Measurements from ENCODE around the gene RALGPS1. TPM values are rescaled to one million over a fixed set of nuclear protein-coding genes. Genes with fewer than 3 reads are reported as not detected.

The RALGPS1 gene
- total and polyA plus RNA-seq, 4 experiments from 2014 or later = 0.84 to 10.3 (median 5.8) TPM

DNA sequence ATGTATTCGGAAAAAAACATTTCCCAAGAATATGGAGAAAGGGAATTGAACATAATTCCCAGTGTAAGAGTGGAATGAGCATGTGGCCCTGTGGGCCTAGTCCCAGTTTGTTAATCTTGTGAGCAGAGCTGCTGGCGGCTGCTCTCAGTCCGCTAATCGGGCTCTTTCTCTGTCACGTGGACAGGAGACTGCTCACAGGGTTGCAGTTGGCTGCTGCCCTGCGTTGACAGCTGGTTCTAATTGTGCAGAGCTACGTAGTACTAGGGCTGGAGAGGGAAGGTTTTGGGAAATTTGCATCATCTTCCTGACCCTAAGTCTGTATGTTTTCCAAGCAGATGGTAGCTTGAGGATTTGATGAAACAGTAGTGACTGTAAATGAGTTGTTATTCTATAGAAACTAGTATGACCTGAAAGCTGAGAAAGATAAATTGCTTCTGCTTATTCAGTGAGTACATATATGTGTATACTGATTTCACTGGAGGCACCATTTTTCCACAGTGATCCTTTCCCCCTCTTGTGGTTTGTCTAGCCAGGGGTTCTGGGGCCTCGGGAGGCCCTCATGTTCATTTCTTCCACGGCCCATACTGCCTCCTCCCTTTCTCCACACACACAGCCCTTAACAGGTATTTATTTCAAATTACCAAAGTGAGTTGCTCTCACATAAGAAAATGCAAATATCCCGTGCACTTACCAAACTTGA, 107.2 kb downstream of the RALGPS1 start:
- Mint-ChIP-seq H3K4me3 (no peak overlapping the region), H3K36me3 (peaks cover 2 to 3% of the 10 kb centered on the region in 2 donors), H3K27me3 (peaks cover 0 to 1% of the 10 kb centered on the region in 2 donors), H3K27ac (no peak overlapping the region), H3K4me1 (peaks cover 0 to 6% (median under 1%) of the 10 kb centered on the region in 4 donors), H3K9me3 (no peaks in the 10 kb centered on the region)
- no peak overlapping the region for H3K27ac ChIP-seq (ENCODE audit: low read depth, low read length)
- no peak overlapping the region for H3K4me3 ChIP-seq (ENCODE audit: low read length in 2 of 2)
- ChIA-PET POLR2A (ENCODE audit: partially characterized antibody) (no interaction called here), CTCF (ENCODE audit: partially characterized antibody) (no interaction called here)
- no peaks in the 10 kb centered on the region for H3K36me3 ChIP-seq (ENCODE audit: insufficient read depth, low read length)
- H3K27me3 ChIP-seq (ENCODE audit: insufficient read depth, low read length) = no peaks in the 10 kb centered on the region
- no peaks in the 10 kb centered on the region for H3K4me1 ChIP-seq (ENCODE audit: insufficient read depth, low read length)
- no peak for DNase-seq
- intact Hi-C loops (cut with micrococcal nuclease) = no loop called here
- no peaks in the 10 kb centered on the region for H3K9me3 ChIP-seq (ENCODE audit: control insufficient read depth in 1 of 2, low read length in 2 of 2)

DNA sequence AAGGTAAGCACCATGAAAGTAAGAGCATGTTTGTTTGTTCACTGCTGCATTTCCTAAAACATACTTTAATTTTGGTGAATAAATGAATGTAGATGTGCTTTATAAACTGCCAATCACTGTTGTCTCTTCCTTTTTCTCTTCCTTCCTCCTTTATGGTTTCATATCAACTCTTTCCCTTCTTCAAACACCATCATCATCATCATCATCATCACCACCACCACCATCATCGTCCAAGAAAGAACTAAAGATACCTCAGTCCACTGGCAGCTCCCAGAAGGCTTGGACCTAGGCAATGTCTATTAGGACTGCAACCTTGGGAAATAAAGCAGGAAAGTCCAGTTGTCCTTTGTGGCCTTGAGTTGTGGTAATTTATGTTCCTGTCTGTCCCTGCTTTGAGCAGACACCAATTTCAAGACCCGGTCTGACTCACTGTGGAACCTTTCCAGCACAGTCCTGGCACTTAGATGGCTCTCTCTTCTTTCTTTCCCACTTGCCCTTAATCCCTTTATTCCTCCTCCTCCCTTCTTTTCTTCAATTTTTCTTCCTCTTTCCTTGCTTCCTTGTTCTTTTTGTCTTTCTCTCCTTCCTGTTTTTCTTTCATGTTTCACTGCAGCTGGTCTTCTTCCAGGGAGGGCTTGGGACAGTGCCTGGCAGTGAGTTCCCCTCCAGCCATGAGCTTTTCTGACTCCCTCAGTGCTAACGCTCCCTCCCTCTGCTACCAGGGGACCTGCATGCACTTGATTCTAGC, 108.5 kb downstream of the RALGPS1 start:
- intact Hi-C loops (cut with micrococcal nuclease) = no loop called here
- no peaks in the 10 kb centered on the region for H3K9me3 Mint-ChIP-seq
- peaks cover 2 to 3% of the 10 kb centered on the region in 2 donors for H3K36me3 Mint-ChIP-seq
- Histone ChIP-seq H3K4me3 (ENCODE audit: low read length in 2 of 2) (no peak overlapping the region), H3K27me3 (ENCODE audit: insufficient read depth, low read length) (no peaks in the 10 kb centered on the region), H3K4me1 (ENCODE audit: insufficient read depth, low read length) (no peaks in the 10 kb centered on the region), H3K9me3 (ENCODE audit: control insufficient read depth in 1 of 2, low read length in 2 of 2) (no peaks in the 10 kb centered on the region), H3K27ac (ENCODE audit: low read depth, low read length) (no peak overlapping the region), H3K36me3 (ENCODE audit: insufficient read depth, low read length) (no peaks in the 10 kb centered on the region)
- H3K4me3 Mint-ChIP-seq = no peak overlapping the region
- ChIA-PET CTCF (ENCODE audit: partially characterized antibody) (interaction anchor here (1.2 kb wide), 1 partner anchor 11 kb away, joined by 3 read pairs; no protein-coding TSS in a partner anchor), POLR2A (ENCODE audit: partially characterized antibody) (no interaction called here)
- H3K4me1 Mint-ChIP-seq = peaks cover 0 to 6% (median 2%) of the 10 kb centered on the region in 4 donors
- H3K27ac Mint-ChIP-seq = peak overlapping the region in 2 of 7 donors; percentile 43 to 63
- no peak for DNase-seq
- H3K27me3 Mint-ChIP-seq = peaks cover 0 to 1% of the 10 kb centered on the region in 2 donors

DNA sequence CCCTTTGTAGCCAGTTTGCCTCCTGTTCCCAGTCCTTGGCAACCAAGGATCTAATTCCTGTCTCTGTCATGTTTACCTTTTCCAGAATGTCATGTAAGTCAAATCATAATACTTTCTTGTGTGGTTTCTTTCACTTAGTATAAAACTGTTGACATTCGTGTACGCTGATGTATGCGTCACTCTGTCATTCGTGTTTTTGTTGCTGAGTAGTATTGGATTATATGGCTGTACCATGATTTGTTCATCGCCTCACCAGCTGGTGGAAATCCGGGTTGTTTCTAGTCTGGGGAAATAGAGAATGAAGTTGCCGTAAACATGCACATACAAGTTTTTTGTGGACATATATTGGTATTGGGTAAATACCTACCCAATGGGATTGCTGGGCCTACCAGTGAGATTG, 110.5 kb downstream of the RALGPS1 start:
- no peak for DNase-seq
- Histone ChIP-seq H3K36me3 (ENCODE audit: insufficient read depth, low read length) (no peaks in the 10 kb centered on the region), H3K27ac (ENCODE audit: low read depth, low read length) (no peak overlapping the region), H3K27me3 (ENCODE audit: insufficient read depth, low read length) (no peaks in the 10 kb centered on the region), H3K4me1 (ENCODE audit: insufficient read depth, low read length) (no peaks in the 10 kb centered on the region), H3K4me3 (ENCODE audit: low read length in 2 of 2) (no peak overlapping the region), H3K9me3 (ENCODE audit: control insufficient read depth in 1 of 2, low read length in 2 of 2) (no peaks in the 10 kb centered on the region)
- intact Hi-C loops (cut with micrococcal nuclease) = no loop called here
- Mint-ChIP-seq H3K27ac (no peak overlapping the region), H3K4me3 (no peak overlapping the region), H3K36me3 (peaks cover 2 to 6% of the 10 kb centered on the region in 2 donors), H3K9me3 (no peaks in the 10 kb centered on the region), H3K4me1 (peaks cover 0 to 6% (median 2%) of the 10 kb centered on the region in 4 donors), H3K27me3 (peaks cover 0 to 1% of the 10 kb centered on the region in 2 donors)
- ChIA-PET POLR2A (ENCODE audit: partially characterized antibody) (no interaction called here), CTCF (ENCODE audit: partially characterized antibody) (no interaction called here)

DNA sequence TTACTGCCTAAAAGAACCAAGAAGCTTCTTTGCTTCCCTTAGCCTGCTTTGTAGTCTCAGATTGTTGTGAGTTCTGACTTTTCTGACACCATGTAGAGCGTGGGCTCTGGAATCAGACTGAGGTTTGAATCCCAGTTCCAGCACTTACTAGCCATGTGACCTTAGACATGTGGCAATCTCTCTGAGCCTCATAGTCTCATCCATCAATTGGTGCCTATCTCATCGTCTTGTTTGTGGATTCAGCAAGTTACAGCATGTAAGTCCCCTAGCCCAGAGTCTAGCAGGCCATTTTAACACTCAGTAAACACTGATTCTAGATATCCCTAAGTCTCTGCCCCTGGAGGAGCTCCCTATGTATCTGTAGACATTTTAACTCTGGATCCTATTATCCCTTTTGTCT, 113.1 kb downstream of the RALGPS1 start:
- H3K4me3 ChIP-seq (ENCODE audit: low read length in 2 of 2) = no peak overlapping the region
- H3K27me3 ChIP-seq (ENCODE audit: insufficient read depth, low read length) = no peaks in the 10 kb centered on the region
- DNase-seq = no peak
- H3K36me3 Mint-ChIP-seq = peaks cover 2 to 6% of the 10 kb centered on the region in 2 donors
- no peak overlapping the region for H3K4me3 Mint-ChIP-seq
- H3K4me1 Mint-ChIP-seq = peaks cover 0 to 2% (median 0%) of the 10 kb centered on the region in 4 donors
- H3K9me3 ChIP-seq (ENCODE audit: control insufficient read depth in 1 of 2, low read length in 2 of 2) = no peaks in the 10 kb centered on the region
- H3K27ac Mint-ChIP-seq = no peak overlapping the region
- no peak overlapping the region for H3K27ac ChIP-seq (ENCODE audit: low read depth, low read length)
- H3K27me3 Mint-ChIP-seq = peaks cover 0 to 1% of the 10 kb centered on the region in 2 donors
- ChIA-PET CTCF (ENCODE audit: partially characterized antibody) (no interaction called here), POLR2A (ENCODE audit: partially characterized antibody) (interaction anchor here (0.7 kb wide), 1 partner anchor 41 kb away, joined by 3 read pairs; no protein-coding TSS in a partner anchor)
- H3K4me1 ChIP-seq (ENCODE audit: insufficient read depth, low read length) = no peaks in the 10 kb centered on the region
- H3K36me3 ChIP-seq (ENCODE audit: insufficient read depth, low read length) = no peaks in the 10 kb centered on the region
- H3K9me3 Mint-ChIP-seq = peaks cover 0 to 2% (median 0%) of the 10 kb centered on the region in 8 donors
- intact Hi-C loops (cut with micrococcal nuclease) = no loop called here

DNA sequence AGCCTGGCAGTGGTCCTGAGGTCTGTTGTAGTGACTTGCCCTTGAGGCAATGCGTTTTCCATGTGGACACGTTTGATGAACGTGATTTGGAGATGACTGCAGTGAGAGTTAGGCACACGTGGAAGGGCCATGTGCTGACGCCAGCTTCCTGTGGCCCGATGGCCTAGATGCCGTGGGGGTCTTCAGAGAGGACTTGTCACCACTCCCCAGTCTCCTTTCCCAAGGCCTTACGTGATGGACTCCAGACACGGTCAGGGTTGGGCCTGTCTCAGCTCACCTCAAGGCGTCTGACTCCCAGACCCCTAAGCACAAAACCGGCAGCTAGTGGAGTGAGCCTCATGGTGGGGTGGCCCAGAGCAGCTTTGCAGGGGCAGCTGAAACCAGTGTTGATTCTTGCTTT, 115.0 kb downstream of the RALGPS1 start:
- Mint-ChIP-seq H3K36me3 (peaks cover 0 to 4% of the 10 kb centered on the region in 2 donors), H3K27ac (no peak overlapping the region), H3K4me3 (no peak overlapping the region), H3K9me3 (peaks cover 0 to 2% (median 0%) of the 10 kb centered on the region in 8 donors), H3K4me1 (peaks cover 0 to 2% (median 0%) of the 10 kb centered on the region in 4 donors), H3K27me3 (no peaks in the 10 kb centered on the region)
- Histone ChIP-seq H3K36me3 (ENCODE audit: insufficient read depth, low read length) (no peaks in the 10 kb centered on the region), H3K9me3 (ENCODE audit: control insufficient read depth in 1 of 2, low read length in 2 of 2) (no peaks in the 10 kb centered on the region), H3K27ac (ENCODE audit: low read depth, low read length) (no peak overlapping the region), H3K4me1 (ENCODE audit: insufficient read depth, low read length) (no peaks in the 10 kb centered on the region), H3K27me3 (ENCODE audit: insufficient read depth, low read length) (no peaks in the 10 kb centered on the region), H3K4me3 (ENCODE audit: low read length in 2 of 2) (no peak overlapping the region)
- ChIA-PET CTCF (ENCODE audit: partially characterized antibody) (no interaction called here), POLR2A (ENCODE audit: partially characterized antibody) (no interaction called here)
- no peak for DNase-seq
- intact Hi-C loops (cut with micrococcal nuclease) = no loop called here

DNA sequence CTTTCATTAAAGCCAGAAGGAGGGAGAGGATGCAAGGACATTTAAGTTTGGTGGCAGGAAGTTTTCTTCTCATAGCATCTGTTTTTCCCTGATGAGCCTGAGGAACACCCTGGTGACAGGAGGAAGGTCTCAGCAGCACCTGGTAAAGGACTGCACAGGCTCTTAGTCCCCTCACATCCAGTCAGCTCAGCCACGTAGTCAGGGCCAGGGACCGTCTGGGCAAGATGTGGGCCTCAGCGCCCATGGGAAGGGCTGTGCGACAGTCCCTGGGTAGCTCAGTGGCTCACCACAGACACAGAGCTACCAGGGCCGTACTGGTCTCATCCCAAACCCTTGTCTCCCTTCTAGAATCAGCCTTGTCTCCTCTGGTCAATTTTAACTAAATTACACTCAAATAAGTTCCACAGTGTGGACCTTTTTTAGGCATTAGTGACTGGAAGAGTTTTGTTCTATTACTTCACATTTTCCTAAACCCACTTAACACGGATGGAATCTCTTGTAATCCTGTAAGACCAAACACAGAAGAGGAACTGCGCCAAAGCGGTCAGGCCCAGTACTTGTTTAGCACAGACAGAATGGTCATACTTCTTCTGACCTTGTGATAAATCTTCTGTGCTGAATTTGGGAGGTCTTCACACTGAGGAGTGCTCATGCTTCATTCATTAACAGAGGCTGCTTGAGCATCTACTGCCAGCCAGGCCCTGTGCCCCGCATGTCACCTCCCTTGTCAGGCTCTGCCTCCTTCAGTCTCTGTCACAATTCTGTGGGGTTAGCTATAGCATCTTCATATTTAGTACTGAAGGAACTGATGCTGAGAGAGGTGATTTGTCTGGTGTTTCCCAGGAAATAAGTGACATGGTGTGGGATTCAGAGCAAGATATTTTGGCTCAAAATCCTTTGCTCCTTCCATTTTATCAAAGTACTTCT, 116.5 kb downstream of the RALGPS1 start:
- Mint-ChIP-seq H3K9me3 (peaks cover 0 to 2% (median 0%) of the 10 kb centered on the region in 8 donors), H3K4me3 (no peak overlapping the region), H3K27me3 (no peaks in the 10 kb centered on the region), H3K36me3 (peaks cover 0 to 9% of the 10 kb centered on the region in 2 donors), H3K27ac (no peak overlapping the region), H3K4me1 (peaks cover 0 to 2% (median 0%) of the 10 kb centered on the region in 4 donors)
- Histone ChIP-seq H3K27ac (ENCODE audit: low read depth, low read length) (no peak overlapping the region), H3K4me1 (ENCODE audit: insufficient read depth, low read length) (no peaks in the 10 kb centered on the region), H3K36me3 (ENCODE audit: insufficient read depth, low read length) (no peaks in the 10 kb centered on the region), H3K27me3 (ENCODE audit: insufficient read depth, low read length) (no peaks in the 10 kb centered on the region), H3K4me3 (ENCODE audit: low read length in 2 of 2) (no peak overlapping the region), H3K9me3 (ENCODE audit: control insufficient read depth in 1 of 2, low read length in 2 of 2) (no peaks in the 10 kb centered on the region)
- intact Hi-C loops (cut with micrococcal nuclease) = no loop called here
- POLR2A ChIA-PET (ENCODE audit: partially characterized antibody) = no interaction called here
- CTCF ChIA-PET (ENCODE audit: partially characterized antibody) = no interaction called here
- no peak for DNase-seq

DNA sequence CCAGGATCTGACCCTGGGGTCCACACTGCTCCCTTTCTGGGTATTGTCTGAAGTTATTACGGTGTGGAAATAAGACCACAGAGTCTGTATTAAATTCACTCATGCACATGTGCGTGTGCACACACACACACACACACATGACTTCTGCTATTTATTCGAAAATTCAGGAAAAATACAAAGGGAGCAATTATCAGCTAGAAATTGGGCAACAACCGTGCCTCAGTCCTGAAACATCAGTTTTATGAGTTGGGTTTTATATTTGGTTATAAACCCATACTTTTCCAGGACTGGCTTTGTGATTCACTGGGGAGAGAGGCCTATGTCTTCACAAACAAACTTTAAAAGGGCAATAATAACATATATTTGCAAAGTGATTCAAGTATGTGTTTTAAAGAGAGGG, 117.7 kb downstream of the RALGPS1 start:
- peaks cover 0 to 2% (median 0%) of the 10 kb centered on the region in 8 donors for H3K9me3 Mint-ChIP-seq
- CTCF ChIA-PET (ENCODE audit: partially characterized antibody) = no interaction called here

More for the DNA sequence above, 117.7 kb downstream of the RALGPS1 start:
- no peak for DNase-seq
- H3K9me3 ChIP-seq (ENCODE audit: control insufficient read depth in 1 of 2, low read length in 2 of 2) = no peaks in the 10 kb centered on the region
- no peak overlapping the region for H3K4me3 ChIP-seq (ENCODE audit: low read length in 2 of 2)
- no peaks in the 10 kb centered on the region for H3K27me3 ChIP-seq (ENCODE audit: insufficient read depth, low read length)
- Mint-ChIP-seq H3K4me1 (no peaks in the 10 kb centered on the region), H3K36me3 (peaks cover 2 to 9% of the 10 kb centered on the region in 2 donors), H3K4me3 (no peak overlapping the region), H3K27ac (no peak overlapping the region), H3K27me3 (no peaks in the 10 kb centered on the region)
- intact Hi-C loops (cut with micrococcal nuclease) = no loop called here
- no peaks in the 10 kb centered on the region for H3K36me3 ChIP-seq (ENCODE audit: insufficient read depth, low read length)
- H3K4me1 ChIP-seq (ENCODE audit: insufficient read depth, low read length) = no peaks in the 10 kb centered on the region
- H3K27ac ChIP-seq (ENCODE audit: low read depth, low read length) = no peak overlapping the region
- POLR2A ChIA-PET (ENCODE audit: partially characterized antibody) = no interaction called here
